T-helper 9 cell (primary cell): Measurements from ENCODE around the gene TECTA.
"Not testable (repeated sequence)": the region's sequence is repeated elsewhere in the genome, so short reads cannot be mapped to it uniquely, and the experiment has no call there.

Experiments used
- DNase-seq: peaks from one replicate; pipeline ENCODE4 v3.0.0-alpha.2; 2020

Gene TECTA

GRCh38 chr11:121091492-121092152 is 9.4 kb upstream of the TECTA start:
- DNase-seq, result no peak

- no peak for DNase-seq
These were observed 5.5 kb upstream of the TECTA start for GRCh38 chr11:121095561-121095960.

- DNase-seq, result no peak
These were observed 1.7 kb upstream of the TECTA start for GRCh38 chr11:121099364-121099763.

DNA sequence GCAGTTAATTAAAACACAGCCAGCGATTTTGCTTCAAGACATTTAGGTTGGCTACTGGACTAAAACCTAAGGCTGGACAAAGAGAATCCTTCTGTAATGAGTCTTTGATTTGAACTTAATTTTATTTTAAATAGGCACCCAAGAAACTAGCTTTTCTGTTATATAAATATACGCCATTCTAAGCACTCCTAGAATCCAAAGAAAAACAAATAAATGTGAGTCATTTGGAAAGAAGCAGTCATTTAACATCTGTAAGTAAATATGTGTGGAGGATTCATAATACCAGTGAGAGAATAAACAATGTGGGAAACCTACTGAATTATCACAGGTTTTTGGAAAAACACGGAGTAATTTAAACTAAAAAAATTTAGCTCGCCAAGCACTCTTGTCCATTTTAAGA is 1.2 kb upstream of the TECTA start:
- DNase-seq, result no peak

DNA sequence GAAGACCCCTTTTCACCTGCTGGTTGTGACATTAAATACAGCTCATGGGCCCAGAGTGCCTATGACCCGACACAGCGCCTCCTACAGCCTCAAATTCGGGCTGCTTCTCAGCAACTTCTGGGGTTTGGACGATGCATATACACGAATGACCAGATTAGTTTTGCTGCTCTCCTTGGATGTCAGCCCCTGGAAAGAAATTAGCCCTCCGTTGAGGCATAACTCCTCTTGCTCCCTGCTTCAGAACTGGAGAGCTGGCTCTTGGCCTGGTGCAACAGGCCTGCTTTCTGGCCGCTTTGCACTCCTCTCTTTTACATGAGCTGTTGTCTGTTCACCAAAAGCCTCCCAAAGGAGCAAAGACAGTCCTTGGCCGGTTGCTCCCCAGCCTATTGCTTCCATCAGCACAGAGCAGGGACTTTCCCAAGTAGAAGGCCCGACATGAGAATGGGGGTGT is 3.3 kb downstream of the TECTA start:
- no peak for DNase-seq

DNA sequence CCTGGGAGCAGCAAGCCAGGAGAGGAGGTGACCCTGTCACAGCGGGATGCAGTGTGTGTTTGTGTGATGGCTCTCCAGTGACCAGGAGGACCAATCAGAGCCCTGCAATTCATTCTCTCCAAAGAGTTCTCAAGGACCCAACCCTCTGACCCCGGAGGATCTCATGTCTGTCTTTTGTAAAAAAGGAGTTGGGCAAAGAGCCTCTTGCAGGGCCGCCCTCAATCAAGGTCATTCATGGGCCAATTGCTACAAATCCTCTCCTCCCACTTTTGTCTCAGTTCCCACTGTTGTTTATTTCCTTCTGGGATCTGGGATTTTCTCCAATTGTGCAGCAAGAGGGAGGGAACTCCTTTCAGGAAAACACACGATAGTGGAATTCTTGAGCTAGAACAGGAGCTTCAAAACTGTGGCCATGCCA is 4.0 kb downstream of the TECTA start:
- no peak for DNase-seq

- DNase-seq, result no peak
These were observed 4.6 kb downstream of the TECTA start for GRCh38 chr11:121105481-121106195.

- DNase-seq, result no peak
These were observed 5.8 kb downstream of the TECTA start for GRCh38 chr11:121106812-121107211.

DNA sequence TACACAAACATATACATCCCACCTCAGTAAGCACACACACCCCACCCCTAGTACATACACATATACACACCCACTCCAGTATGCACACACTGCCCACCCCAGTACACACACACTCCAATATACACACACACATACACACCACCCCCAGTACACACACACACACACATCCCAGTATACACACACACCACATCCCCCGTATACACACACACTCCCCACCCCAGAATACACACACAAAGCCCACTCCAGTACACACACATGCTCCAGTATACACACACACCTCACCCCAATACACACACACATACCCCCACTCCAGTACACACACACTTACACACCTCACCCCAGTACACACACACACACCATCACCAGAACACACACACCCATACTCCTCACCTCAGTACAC is 7.4 kb downstream of the TECTA start:
- DNase-seq, result no peak

- DNase-seq, result no peak
These were observed 8.4 kb downstream of the TECTA start for GRCh38 chr11:121109471-121109870.

DNA sequence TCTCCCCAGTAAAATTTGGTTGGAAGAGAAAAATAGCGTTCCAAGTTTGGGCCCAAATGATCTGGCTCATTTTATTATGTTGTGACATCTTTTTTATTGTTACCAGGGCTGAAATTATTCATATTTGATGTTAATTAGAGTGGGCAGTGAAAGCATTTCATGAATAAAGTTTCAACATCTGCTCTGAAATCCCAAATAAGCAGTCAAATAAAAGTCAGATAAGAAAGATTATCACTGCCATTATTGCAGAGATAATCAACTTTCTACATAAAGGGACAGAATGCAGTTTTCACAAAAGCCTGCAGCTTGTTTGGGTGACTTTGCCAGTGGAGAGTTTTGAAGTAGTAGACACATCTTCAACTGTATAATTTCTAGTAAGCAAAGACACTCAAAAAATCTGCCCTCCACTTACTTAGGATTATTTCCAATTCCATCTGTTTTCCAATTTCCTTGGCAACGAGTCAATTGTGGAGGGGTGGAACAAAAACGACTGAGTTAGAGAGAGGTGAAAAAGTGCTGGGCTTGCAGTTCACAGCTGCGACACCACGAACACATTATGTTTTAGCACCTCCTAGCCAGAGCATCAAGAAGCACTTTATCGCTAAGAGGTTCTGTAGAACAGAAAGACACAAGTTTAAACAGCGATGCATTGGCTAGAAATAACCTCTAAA is 9.0 kb downstream of the TECTA start:
- DNase-seq, result no peak

DNA sequence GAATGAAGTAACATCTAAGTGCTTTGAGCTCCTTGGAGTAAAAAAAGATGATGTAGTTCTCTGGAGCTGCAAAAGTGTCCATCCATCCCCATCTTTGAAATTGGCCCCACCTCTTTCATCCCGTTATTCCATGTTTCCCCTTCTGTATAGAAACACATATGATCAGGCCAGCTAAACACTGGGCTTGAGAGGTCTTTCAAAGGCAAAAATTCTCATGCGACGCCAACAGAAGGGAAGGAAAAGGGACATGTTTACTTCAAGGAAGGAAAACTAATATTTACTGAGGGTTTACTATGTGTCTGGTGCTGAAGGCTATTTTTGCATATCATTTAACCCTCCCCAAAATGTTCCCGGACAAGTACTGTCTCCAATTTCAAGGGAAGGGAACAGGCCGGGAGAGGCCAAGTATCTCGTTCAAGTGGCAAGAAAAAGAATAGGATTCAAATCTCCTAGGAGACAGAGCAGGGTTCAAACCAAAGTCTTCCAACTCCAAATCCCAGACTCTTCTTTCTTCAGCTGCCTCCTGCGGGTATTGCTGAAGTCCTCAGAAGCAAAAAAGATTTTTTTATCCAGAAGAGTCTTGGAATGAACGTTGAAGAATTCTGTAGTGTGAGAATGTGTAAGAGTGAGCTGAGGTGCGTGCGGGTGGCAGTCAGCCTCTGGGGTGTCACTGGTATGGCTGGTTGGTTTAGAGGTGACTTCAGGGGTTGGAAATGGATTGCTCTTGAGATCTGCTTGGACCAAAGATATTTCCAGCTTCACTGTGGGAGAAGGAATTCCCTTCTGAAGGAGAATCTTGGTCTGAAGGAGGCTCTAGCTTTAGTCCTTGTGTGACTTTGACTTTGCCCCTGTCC is 10.1 kb downstream of the TECTA start:
- no peak for DNase-seq

DNA sequence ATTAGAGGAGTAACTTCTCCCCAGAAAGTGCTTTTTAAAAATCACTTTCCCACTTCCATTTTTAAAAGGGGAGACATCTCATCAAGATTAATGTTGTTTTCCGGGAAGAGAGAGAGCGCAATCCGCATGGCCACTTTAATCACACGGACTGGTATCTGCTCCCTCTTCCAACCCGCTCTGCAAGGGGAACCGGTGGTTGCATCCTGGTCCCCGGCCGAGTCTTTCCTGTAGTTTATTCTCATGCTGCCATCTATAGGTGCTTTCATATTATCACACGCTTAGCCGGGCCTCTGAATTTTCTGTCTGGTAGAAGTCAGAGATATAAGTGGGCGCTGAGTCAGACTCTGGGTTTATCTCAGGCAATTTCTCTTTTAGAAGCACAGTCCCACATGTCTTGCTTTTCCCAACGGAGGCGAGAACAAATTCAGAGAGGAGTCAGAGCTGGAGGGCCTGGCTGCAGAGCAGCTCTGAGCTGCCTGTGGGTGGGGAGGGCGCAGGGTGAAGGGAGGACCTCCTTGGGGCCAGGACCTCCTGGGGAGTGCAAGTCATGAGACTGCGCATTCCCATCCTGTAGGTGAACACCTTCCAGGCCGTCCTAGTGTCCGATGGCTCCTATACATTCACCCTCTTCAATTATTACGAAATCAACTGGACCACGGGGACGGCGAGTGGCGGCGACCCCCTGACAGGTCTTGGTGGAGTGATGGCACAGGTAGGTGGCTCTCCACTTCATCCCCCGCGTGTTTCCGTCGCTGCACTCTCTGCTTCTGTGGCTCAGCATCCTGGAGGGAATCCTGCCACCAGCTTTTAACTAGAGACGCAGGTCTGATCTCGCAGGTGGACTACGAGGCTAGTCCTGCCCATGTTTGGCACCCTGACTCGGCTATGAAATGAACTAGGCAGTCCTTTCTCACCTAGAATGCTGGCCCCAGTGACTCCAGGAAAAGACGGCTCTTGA is 11.7 kb downstream of the TECTA start:
- DNase-seq, result no peak

GRCh38 chr11:121113611-121114010 is 12.6 kb downstream of the TECTA start:
- DNase-seq, result no peak

DNA sequence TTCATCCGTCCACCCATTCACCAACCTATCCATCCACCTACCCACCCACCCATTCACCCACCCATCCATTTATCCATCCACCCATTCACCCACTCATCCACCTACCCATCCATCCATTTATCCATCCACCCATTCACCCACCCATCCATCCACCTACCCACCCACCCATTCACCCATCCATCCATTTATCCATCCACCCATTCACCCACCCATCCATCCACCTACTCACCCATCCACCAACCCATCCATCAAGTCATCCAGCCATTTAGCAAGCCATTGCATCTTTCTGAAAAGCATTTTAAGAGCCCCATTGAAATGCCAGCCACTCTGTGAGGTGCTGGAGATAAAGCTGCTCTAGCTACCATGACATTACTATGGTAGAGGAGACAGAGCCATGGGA is 14.0 kb downstream of the TECTA start:
- not testable (repeated sequence) for DNase-seq

DNA sequence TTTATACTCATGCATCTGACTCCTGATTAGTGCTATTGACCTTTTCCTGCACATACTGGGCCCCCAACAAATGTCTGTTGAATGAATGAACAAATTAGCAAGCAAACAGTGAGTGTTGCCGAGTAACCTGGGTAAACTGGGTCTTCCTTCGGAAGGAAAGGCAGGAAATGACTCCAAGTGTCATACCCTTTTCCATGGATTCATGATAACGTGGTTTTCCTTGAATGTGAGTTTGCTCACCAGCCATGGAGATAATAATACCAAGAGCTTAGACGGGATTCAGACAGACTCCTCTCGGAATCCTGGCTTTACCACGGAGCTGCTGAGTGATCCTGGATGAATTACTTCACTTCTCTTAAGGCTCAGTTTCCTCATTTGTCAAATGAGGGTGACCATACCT is 16.7 kb downstream of the TECTA start:
- DNase-seq, result no peak

DNA sequence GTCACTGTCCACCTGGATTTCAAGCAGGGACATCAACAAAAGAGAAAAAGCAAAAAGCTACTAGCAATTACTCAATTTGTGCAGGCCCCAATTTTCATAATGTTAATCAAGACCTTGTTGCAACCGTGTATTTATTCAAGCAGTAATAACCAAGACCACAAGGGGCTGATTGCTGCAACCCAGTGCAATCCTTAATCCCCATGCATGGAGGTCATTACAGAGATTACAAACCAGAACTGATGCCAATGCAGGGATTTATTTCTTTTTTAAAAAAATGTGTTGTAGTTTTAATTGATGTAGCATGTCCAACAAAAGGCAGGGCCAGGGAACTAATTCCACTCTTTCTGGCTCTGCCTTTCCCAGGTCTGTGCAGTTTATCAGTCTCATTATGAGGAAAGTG is 18.4 kb downstream of the TECTA start:
- DNase-seq, result no peak

DNA sequence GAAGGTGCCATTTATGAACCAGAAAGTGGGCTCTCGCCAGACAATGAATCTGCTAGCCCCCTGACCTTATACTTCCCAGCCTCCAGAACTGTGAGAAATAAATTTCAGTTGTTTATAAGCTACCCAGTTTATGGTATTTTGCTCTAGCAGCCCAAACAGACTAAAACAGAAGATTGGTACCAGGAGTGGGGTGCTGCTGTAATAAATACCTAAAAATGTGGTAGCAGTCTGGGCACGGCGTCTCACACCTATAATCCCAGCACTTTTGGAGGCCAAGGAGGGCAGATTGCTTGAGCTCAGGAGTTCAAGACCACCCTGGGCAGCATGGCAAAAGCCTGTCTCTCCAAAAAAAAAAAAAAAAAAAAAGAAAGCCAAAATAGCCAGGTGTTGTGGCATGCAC is 21.3 kb downstream of the TECTA start:
- DNase-seq, result no peak

DNA sequence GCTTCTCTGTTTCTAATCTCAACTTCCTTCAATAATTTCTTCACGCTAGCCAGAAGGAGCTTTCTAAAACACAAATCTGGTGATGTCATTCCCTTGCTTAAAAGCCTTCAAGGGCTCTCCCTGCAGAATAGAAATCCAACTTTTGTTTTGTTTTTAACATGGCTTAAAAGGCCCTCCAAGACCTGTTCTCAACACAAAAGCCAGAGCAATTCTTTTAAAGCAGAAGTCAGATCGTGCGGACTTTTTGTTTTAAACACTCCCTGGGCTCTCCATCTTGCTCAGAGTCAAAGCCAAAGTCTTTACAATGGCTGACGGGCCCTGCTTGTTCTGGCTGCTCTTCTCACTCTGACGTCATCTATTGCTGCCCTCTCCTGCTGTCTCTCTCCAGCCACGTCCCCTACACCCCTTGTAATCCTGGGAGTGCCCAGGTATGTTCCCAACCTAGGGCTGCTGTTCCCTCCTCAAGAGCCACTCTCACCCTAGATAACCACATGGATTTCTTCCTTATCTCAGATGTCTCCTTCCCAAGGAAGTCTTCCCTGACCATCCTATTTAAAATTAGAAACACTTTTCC is 22.5 kb downstream of the TECTA start:
- no peak for DNase-seq

DNA sequence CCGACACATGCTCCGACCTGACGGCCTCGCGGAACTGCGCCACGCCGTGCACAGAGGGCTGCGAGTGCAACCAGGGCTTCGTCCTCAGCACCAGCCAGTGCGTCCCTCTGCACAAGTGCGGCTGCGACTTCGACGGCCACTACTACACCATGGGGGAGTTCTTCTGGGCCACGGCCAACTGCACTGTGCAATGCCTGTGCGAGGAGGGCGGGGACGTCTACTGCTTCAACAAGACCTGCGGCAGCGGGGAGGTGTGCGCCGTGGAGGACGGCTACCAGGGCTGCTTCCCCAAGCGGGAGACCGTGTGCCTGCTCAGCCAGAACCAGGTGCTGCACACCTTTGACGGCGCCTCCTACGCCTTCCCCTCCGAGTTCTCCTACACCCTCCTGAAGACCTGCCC is 26.8 kb downstream of the TECTA start:
- DNase-seq, result no peak
